Gastroesophageal sphincter (tissue), 4 donors: ENCODE data around the gene THY1. TPM values are rescaled to one million over a fixed set of nuclear protein-coding genes. Genes with fewer than 3 reads are reported as not detected.
A peak's percentile ranks its signal among the peaks of the same experiment; 100 is the strongest.
"Not testable (repeated sequence)": the region's sequence is repeated elsewhere in the genome, so short reads cannot be mapped to it uniquely, and the experiment has no call there.

ENCODE experiments used
- ATAC-seq: fragments of 150-250 bp; one replicate; pipeline ENCODE4 v1.9.1; 2016; ENCODE audit warnings: mild to moderate bottlenecking, moderate library complexity
- H3K27ac ChIP-seq, 4 donors: fragments of 200-600 bp; sonication (generic) in 3 of 4; 1 replicate in 3 of 4; 2 replicates in 1 of 4; pipeline ENCODE4 v1.5.1; 2016 to 2019
- H3K27me3 ChIP-seq: fragments of 200-600 bp; sonication (generic); one replicate; pipeline ENCODE4 v1.5.1; 2019
- H3K36me3 ChIP-seq, 2 donors: fragments of 200-600 bp; sonication (generic); one replicate each; pipeline ENCODE4 v1.5.1; 2019; ENCODE audit warnings: control low read depth in 1 of 2
- H3K4me1 ChIP-seq, 3 donors: fragments of 200-600 bp; sonication (generic); 1 replicate in 2 of 3; 2 replicates in 1 of 3; pipeline ENCODE4 v1.5.1; 2016 to 2019; ENCODE audit warnings: control low read depth in 2 of 3
- H3K4me3 ChIP-seq, 2 donors: fragments of 200-600 bp; sonication (generic); one replicate each; pipeline ENCODE4 v1.5.1; 2019; ENCODE audit warnings: mild to moderate bottlenecking in 1 of 2, moderate library complexity in 1 of 2
- H3K9me3 ChIP-seq, 3 donors: fragments of 200-600 bp; sonication (generic); one replicate each; pipeline ENCODE4 v1.5.1; 2017 to 2019; ENCODE audit warnings: control low read depth in 2 of 3
- CTCF ChIP-seq, 4 experiments: fragments of 200-600 bp in 2 of 4; fragments of 450-650 bp in 2 of 4; sonication (generic) in 1 of 4; IDR thresholded peaks; one replicate each; pipeline ENCODE4 v1.5.1; 2017 to 2019; ENCODE audit warnings: antibody characterized with exemption in 4 of 4, mild to moderate bottlenecking in 2 of 4, moderate library complexity in 2 of 4
- EP300 ChIP-seq: sonication (generic); formaldehyde crosslinking; IDR thresholded peaks from one replicate; pipeline ENCODE4 v1.6.1; 2017; ENCODE audit warnings: antibody characterized with exemption, mild to moderate bottlenecking
- POLR2A ChIP-seq, 2 donors: fragments of 450-650 bp; IDR thresholded peaks; one replicate each; pipeline ENCODE4 v1.6.1; 2017; ENCODE audit warnings: antibody characterized with exemption in 2 of 2, mild to moderate bottlenecking in 2 of 2, moderate library complexity in 1 of 2
- POLR2AphosphoS5 ChIP-seq: sonication (generic); formaldehyde crosslinking; IDR thresholded peaks from one replicate; pipeline ENCODE4 v1.6.1; 2017; ENCODE audit warnings: antibody characterized with exemption
- WGBS, 2 donors: methylation state at CpG; one replicate each; pipeline ENCODE4 v1.1.5; 2018; ENCODE audit warnings: low coverage in 1 of 2; 5-methylcytosine and 5-hydroxymethylcytosine counted together
- total RNA-seq, 4 donors: library from RNA; depleted of rRNA; stranded (reverse); fragments of >200 nt; gene quantifications; one replicate each; pipeline ENCODE4 v1.1.0, GENCODE V29; 2016

THY1 gene
- total RNA-seq, 4 donors from 2014 or later = 2.5 to 34.5 (median 16.8) TPM

GRCh38 chr11:119445379-119445778, 22.4 kb upstream of the THY1 start:
- H3K27ac ChIP-seq = peak overlapping the region in 3 of 4 donors; percentile 14 to 58 (median 23)

GRCh38 chr11:119441898-119442243, 18.9 kb upstream of the THY1 start:
- H3K36me3 ChIP-seq = no peaks in the 10 kb centered on the region
- peaks cover 0 to 19% (median 0%) of the 10 kb centered on the region in 3 donors for H3K4me1 ChIP-seq
- no peak for TF ChIP-seq EP300
- no peak overlapping the region for H3K4me3 ChIP-seq
- no peak overlapping the region for H3K27ac ChIP-seq
- no peak for ATAC-seq
- no peaks in the 10 kb centered on the region for H3K9me3 ChIP-seq
- no peaks in the 10 kb centered on the region for H3K27me3 ChIP-seq
- WGBS, 2 donors = 63 to 67% methylated on average over 4 to 5 of the region's 5 CpGs

More at GRCh38 chr11:119445379-119445778, 22.4 kb upstream of the THY1 start:
- no peak for ATAC-seq
- peaks cover 0 to 29% (median 0%) of the 10 kb centered on the region in 3 donors for H3K4me1 ChIP-seq
- TF ChIP-seq EP300 (no peak), CTCF (IDR thresholded peaks at IDR 0.05) (no peak), POLR2A (IDR thresholded peaks at IDR 0.05) (no peak), POLR2AphosphoS5 (no peak)
- H3K9me3 ChIP-seq = no peaks in the 10 kb centered on the region
- 52 to 77% methylated on average over 7 to 10 of the region's 11 CpGs for WGBS, 2 donors
- H3K27me3 ChIP-seq = no peaks in the 10 kb centered on the region
- no peaks in the 10 kb centered on the region for H3K36me3 ChIP-seq
- no peak overlapping the region for H3K4me3 ChIP-seq

GRCh38 chr11:119438599-119438998, 15.6 kb upstream of the THY1 start:
- Histone ChIP-seq H3K9me3 (no peaks in the 10 kb centered on the region), H3K4me1 (no peaks in the 10 kb centered on the region), H3K27me3 (no peaks in the 10 kb centered on the region), H3K36me3 (no peaks in the 10 kb centered on the region), H3K27ac (no peak overlapping the region), H3K4me3 (no peak overlapping the region)
- TF ChIP-seq CTCF (IDR thresholded peaks at IDR 0.05) = no peak
- TF ChIP-seq POLR2AphosphoS5 = no peak
- TF ChIP-seq POLR2A (IDR thresholded peaks at IDR 0.05) = no peak
- no peak for TF ChIP-seq EP300
- ATAC-seq = no peak
- WGBS, 2 donors = 20 to 33% methylated on average over 2 to 3 of the region's 5 CpGs

GRCh38 chr11:119437521-119437920, 14.5 kb upstream of the THY1 start:
- H3K4me3 ChIP-seq, H3K9me3 ChIP-seq, ATAC-seq, H3K4me1 ChIP-seq, H3K27ac ChIP-seq, H3K27me3 ChIP-seq, H3K36me3 ChIP-seq: not testable (repeated sequence)
- 93 to 98% methylated on average over 5 of the region's 5 CpGs for WGBS, 2 donors

GRCh38 chr11:119436711-119437110, 13.7 kb upstream of the THY1 start:
- H3K4me1 ChIP-seq = peaks cover 0 to 17% (median 6%) of the 10 kb centered on the region in 3 donors
- TF ChIP-seq CTCF (IDR thresholded peaks at IDR 0.05) (no peak), POLR2A (IDR thresholded peaks at IDR 0.05) (no peak), POLR2AphosphoS5 (no peak), EP300 (no peak)
- no peaks in the 10 kb centered on the region for H3K27me3 ChIP-seq
- H3K9me3 ChIP-seq = no peaks in the 10 kb centered on the region
- H3K27ac ChIP-seq = no peak overlapping the region
- ATAC-seq = no peak
- no CpG with 5 or more reads among the region's 2 CpGs for WGBS, 2 donors
- no peak overlapping the region for H3K4me3 ChIP-seq
- H3K36me3 ChIP-seq = no peaks in the 10 kb centered on the region

GRCh38 chr11:119436093-119436492, 13.1 kb upstream of the THY1 start:
- WGBS, 2 donors = 93 to 100% methylated on average over 5 to 7 of the region's 7 CpGs
- H3K4me1 ChIP-seq = peaks cover 0 to 18% (median 6%) of the 10 kb centered on the region in 3 donors
- no peak for ATAC-seq
- no peak overlapping the region for H3K27ac ChIP-seq
- no peaks in the 10 kb centered on the region for H3K36me3 ChIP-seq
- H3K9me3 ChIP-seq = no peaks in the 10 kb centered on the region
- TF ChIP-seq EP300 = no peak
- no peak for TF ChIP-seq POLR2A (IDR thresholded peaks at IDR 0.05)
- no peak for TF ChIP-seq CTCF (IDR thresholded peaks at IDR 0.05)
- no peak for TF ChIP-seq POLR2AphosphoS5
- H3K4me3 ChIP-seq = no peak overlapping the region
- H3K27me3 ChIP-seq = no peaks in the 10 kb centered on the region
